Myocyte (in vitro differentiated cells): Measurements from ENCODE around the gene MAT2B. TPM values are rescaled to one million over a fixed set of nuclear protein-coding genes. Genes with fewer than 3 reads are reported as not detected.

ENCODE experiments used
- DNase-seq: peaks from one replicate; pipeline ENCODE4 v3.0.0-alpha.2; 2012; ENCODE audit warnings: low read depth
- total RNA-seq: library from RNA; depleted of rRNA; stranded (reverse); fragments of >200 nt; gene quantifications from 2 replicates; pipeline ENCODE4 v1.2.3, GENCODE V29; 2014

MAT2B gene
- total RNA-seq, 1 donor from 2014 or later, result 58.7 TPM

DNA sequence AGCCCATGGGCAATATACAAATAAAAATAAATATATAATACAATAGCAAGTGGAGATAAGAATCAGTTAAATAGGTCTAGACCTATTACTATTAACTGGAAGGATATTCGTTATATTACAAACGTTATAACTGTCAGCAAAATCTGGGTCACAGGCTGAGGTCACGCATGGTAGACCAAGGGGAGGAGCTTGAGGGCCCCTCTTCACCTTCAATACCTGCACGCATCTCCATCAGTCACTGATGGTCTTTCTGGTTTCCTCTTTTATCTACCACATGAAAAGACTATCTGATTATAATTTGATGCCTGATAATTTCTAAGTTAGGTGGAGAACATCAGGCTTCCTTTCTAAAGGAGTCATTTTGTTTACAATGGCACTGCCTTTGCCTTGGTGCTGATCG is 43.2 kb downstream of the MAT2B start:
- DNase-seq, result no peak

DNA sequence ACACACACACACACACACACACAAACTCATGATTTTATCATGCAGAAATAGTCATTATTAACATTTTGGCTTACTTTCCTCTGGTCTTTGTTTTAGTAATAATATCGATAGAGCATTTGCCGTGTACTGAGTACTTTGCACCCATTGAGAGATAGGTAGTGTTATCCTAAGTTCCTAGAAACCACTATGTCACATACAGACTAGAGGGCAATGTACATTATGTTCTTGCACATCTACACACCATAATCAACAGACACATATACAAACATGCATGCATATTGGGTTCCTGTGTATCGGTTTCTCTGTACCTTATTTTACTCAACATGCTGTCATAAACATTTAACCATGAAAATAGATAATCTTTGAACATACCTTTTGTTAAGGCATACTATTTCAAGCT is 45.7 kb downstream of the MAT2B start:
- no peak for DNase-seq

DNA sequence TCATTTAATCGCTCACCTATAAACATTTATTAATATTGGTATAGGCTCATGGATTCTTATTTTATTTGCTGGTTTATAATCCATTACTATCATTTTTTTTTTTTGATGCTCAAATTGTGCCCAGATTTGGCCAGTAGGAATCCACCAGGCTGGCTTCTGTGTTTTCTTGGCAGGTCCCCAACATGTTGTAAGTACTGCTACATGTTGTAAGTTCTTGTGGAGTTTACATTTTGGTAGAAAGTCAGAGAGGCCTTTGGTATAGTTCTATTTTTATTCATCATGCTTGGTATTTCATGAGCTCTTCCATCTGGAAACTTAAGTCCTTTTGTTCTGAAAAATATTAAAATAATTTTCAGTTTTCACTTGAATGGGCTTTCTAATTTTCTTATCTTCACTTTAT is 47.1 kb downstream of the MAT2B start:
- DNase-seq, result no peak

DNA sequence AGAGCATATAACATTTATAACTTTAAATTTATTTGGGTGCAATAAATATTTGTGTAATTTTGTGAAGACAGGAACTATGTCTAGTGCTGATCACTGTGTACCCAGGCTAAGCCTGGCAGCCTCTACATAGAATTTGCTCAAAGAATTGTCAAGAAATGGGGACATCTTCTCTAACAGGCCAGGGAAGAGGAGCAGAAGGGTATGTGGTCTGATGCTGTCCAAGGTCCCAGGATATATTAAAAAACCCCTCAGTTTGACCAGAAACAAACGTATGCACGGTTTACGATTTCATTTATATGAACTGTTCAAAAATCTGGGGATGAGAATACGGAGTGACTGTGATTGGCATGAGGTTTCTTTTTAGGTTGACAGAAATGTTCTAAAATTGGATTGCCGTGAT is 55.9 kb downstream of the MAT2B start:
- no peak for DNase-seq

DNA sequence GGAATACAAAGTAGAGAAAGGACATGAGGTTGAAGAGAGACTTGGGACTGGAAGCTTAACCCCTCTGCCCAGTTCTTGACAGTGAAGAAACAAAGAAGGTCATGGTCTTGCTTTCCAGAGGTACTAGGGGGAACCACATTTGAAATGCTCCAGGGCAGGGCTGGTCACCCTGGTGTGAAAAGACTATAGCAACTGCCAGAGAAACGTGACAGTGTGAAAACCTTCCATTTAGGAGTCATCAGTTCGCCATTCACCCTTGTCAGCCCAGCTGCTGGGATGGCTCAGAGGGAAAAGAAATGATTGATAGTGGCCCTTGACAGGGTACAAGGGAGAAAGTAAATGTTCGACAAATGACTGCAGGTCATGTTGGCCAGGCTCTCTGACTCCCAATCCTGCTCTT is 56.7 kb downstream of the MAT2B start:
- no peak for DNase-seq

DNA sequence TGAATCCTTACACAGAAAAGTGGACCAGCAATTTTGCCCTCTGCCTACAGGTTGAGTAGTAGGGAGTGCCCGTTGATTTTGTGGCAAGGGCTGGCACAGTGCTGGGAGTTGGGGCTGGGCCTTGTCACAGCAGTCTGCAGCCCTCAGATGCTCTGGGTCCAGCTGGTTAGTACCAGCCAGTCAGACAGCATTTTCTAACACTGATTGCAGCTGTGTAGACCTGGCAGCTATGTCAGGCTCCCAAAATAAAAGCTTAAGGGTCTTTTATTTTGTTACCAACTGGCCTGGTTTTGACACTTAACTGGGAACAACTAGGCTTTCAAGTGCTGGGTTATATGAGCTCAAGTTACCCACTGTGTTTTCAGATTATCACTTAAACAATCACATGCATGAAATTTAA is 57.7 kb downstream of the MAT2B start:
- no peak for DNase-seq

DNA sequence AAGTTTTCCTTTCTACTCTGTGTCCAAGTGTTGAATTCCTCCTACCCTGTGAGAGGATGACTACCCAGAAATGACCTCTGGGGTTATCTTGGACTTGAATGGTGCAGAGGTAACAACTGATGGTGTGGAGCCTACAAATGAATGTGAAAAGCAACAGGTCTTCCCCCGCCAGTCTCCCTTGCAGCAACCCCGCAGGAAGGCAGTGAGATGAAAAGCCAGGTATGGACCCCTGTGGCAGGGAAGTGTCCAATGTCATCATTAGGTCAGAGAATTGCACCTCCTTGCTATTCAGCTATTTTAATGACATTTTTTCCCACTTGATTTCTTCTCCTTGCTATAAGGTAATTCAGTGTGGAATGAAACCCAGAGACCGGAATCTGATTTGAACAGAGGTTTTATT is 58.5 kb downstream of the MAT2B start:
- no peak for DNase-seq

DNA sequence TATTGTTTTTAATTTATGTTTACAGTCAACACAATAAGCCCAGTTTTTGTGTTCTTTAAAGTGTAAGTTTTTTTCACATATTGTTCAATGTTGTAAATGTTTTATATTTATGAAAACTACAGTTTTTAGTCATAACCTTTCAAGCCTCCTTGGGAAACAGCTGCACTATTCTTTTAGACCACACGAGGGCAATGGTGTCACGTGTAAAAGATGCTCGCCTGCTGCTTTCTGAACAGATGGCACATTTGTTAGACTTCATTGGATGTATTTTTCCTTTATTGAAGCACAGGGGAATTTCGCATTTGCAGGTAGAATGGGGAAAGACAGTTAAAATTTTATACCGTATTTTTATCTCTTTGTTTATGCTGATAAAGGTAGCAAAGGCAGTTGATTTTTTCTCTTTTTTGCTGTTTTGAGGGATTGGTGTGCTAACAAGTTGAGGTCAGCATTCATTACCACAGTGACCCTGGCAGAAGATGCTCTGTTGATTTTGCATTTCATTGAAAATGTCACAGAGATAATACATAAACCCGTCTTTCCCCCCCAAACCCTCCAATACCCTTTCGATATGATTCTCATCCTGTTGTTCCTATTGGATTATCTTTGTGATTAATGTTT is 59.0 kb downstream of the MAT2B start:
- peak; percentile 77 for DNase-seq

DNA sequence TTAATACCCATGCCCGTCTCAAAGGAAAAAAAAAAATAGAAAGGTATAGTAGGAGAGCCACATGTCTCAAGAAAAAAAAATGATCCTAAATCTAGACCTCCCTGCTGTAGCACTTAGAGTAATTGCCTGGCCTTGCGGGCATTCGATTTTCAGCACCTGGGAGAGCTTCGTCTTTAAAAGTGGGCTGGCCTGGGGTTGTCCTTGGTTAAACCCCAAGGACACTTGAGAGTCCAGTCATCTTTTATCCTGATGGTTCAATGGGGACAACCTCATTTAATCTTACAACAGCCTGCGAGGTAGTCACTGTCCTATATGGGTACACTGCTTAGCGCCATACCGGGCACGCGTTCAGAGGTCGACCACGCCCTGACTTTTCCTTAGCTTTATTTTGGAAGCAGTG is 60.1 kb downstream of the MAT2B start:
- DNase-seq, result peak; percentile 7

DNA sequence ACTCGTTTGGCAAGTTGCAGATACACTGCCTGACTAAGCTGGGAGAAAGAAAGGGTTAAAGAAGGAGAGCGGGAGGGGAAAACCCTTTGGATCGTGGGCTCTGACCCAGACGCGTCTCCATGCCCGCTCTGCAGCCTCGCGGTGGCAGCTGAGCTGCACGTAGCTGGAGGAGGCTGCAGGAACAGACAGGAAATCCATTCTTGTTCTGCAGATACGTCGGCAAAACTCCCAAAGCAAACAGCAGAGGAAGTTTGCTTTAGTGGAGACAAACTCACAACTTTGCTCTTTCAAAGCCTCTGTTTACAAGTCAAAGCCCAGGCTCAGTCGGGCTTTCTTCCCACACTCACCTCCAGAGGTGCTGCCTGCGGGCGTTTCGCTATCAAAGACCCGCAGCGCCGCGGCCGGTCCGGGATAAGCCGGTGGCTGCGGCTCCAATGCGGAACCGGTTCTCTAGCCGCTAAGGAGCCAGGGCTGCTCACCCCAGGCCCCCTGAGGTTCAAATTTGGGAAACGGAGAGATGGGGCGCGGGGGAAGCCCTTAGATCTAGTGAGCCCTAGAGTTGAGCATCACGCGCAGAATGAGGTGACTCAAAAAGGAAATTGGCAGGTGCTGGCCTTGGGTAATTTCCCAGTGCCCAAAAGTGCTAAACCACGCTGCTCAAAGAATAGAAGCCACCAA is 60.7 kb downstream of the MAT2B start:
- peak; percentile 10 for DNase-seq

DNA sequence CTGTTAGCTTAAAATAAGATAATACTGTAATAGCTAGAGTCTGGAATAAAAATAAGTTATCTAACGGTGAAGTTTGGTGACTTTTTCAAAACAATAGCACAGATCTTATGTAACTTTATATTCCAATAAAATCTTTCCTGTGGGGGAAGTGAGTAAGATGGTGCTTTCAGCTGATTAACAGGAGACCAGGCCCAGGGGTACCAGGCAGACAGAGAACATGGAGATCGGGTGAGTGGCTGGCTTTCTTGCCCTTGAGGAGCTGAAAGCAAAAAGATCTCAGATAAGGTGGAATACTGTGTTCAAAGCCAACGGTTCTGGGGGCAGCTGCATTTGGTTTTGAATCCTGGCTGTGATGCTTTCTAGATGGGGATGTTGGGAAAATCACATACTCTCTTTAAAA is 61.3 kb downstream of the MAT2B start:
- no peak for DNase-seq

DNA sequence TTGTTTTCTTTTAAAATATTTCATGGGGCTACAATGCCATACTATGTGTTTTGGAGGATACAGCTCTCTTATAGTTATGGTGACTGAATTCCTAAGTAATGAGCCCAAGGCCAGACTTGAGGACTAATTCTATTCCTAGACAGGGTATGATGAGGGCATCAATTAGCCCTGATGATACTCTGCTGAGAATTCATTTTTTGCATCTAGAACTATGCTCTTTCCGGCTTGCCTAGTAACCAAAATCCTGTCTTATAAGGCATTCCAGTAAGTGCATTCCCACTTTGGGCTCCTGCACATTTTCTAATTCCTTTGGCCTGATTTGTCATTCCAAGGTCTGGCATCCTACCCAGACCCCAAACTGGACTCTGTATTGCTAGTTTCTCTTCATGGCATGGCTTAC is 62.4 kb downstream of the MAT2B start:
- DNase-seq, result no peak

Other genes starting within 250 kb of the MAT2B start
- 255 and 263 TPM in 2 replicates for gene CCNG1, start 68.0 kb upstream of the MAT2B start, total RNA-seq
- gene NUDCD2, start 45.5 kb upstream of the MAT2B start, total RNA-seq, result 8.3 and 10.7 TPM in 2 replicates
- gene HMMR, start 45.0 kb upstream of the MAT2B start, total RNA-seq, result 1.4 and 3.5 TPM in 2 replicates